ENCODE results near the gene TBC1D23. TPM values are rescaled to one million over a fixed set of nuclear protein-coding genes. Genes with fewer than 3 reads are reported as not detected.

Gene TBC1D23
- total and polyA plus RNA-seq, 9 of the 15 experiments (the other 6 are each of a cell fraction or from before 2014, with no cell fraction given), result 23.4 to 85.8 (median 43.7) TPM

- Histone ChIP-seq H3K36me3 (ENCODE audit: control insufficient read depth, insufficient read depth, low read length) (peaks cover 5% of the 10 kb centered on the region), H3K9ac (ENCODE audit: insufficient read depth in 1 of 2, low read depth in 2 of 2, low read length in 2 of 2) (no peak overlapping the region), H3K27ac (ENCODE audit: extremely low read depth, low read depth, low read length) (no peak overlapping the region), H4K20me1 (replicated peaks; ENCODE audit: control insufficient read depth, insufficient read depth, low read length) (peaks cover 46% of the 10 kb centered on the region), H3K4me1 (replicated peaks in 1 of 2; ENCODE audit: control insufficient read depth in 2 of 2, insufficient read depth in 2 of 2, low read length in 2 of 2) (peaks cover 0 to 23% of the 10 kb centered on the region in 2 experiments; a peak in 3 of 5 replicates), H3K4me3 (no peak overlapping the region), H2AFZ (ENCODE audit: low read depth, low read length) (no peak overlapping the region), H3K4me2 (ENCODE audit: insufficient read depth, low read length) (no peak overlapping the region), H3K79me2 (ENCODE audit: control insufficient read depth, insufficient read depth, low read length) (peaks cover 100% of the 10 kb centered on the region), H3K9me1 (ENCODE audit: control insufficient read depth, insufficient read depth, low read length) (no peaks in the 10 kb centered on the region), H3K9me3 (replicated peaks; ENCODE audit: control insufficient read depth, insufficient read depth, low read depth, low read length) (no peaks in the 10 kb centered on the region), H3K27me3 (ENCODE audit: control insufficient read depth in 2 of 2, insufficient read depth in 2 of 2, low read length in 2 of 2) (no peaks in the 10 kb centered on the region)
- WGBS (ENCODE audit: insufficient coverage, low coverage, missing lambda C conversion rate), result 90% methylated on average over 1 of the region's 1 CpG
- no TSS peak for BruUV-seq (replicated peaks)
- ChIA-PET POLR2A (no interaction called here), CTCF (ENCODE audit: low intra/inter-chr PET ratio) (no interaction called here)
- intact Hi-C loops (cut with micrococcal nuclease) (no loop called here), in situ Hi-C loops (cut with MboI) (no loop called here)
- DNase-seq (ENCODE audit: extremely low read depth in 1 of 4, low spot score in 3 of 4) (no peak), FAIRE-seq (no peak), ATAC-seq (no peak)
- no peak for TF ChIP-seq ZNF699 (CRISPR knock-in tag; IDR thresholded peaks at IDR 0.05; ENCODE audit: insufficient replicate concordance)
- no peak for TF ChIP-seq POLR2AphosphoS5 (IDR thresholded peaks at IDR 0.05; ENCODE audit: control insufficient read depth, insufficient read depth, low read depth, low read length)
- TF ChIP-seq CTCFL (IDR thresholded peaks at IDR 0.05; ENCODE audit: borderline replicate concordance, insufficient read depth, low read depth, low read length, poor library complexity, severe bottlenecking), result no peak
- no peak for TF ChIP-seq MAX (CRISPR knock-in tag; IDR thresholded peaks at IDR 0.05)
- TF ChIP-seq ZNF140 (CRISPR knock-in tag; IDR thresholded peaks at IDR 0.05), result no peak
- no peak for TF ChIP-seq HNRNPUL1 (IDR thresholded peaks at IDR 0.05; ENCODE audit: low read length)
- no peak for TF ChIP-seq SIRT6 (IDR thresholded peaks at IDR 0.05; ENCODE audit: low read depth, low read length)
- TF ChIP-seq ATF2 (CRISPR knock-in tag; IDR thresholded peaks at IDR 0.05), result no peak
- TF ChIP-seq MLLT1 (IDR thresholded peaks at IDR 0.05), result no peak
- no peak for TF ChIP-seq ZNF75A (CRISPR knock-in tag; IDR thresholded peaks at IDR 0.05)
- TF ChIP-seq HBP1 (CRISPR knock-in tag; IDR thresholded peaks at IDR 0.05), result no peak
- TF ChIP-seq RBM22 (IDR thresholded peaks at IDR 0.05; ENCODE audit: low read depth, low read length, poor library complexity, severe bottlenecking), result no peak
- no peak for TF ChIP-seq CREB5 (CRISPR knock-in tag; IDR thresholded peaks at IDR 0.05)
- TF ChIP-seq POLR2H (tag; IDR thresholded peaks at IDR 0.05; ENCODE audit: low read depth), result no peak
Measured at GRCh38 chr3:100266531-100266930, 5.7 kb downstream of the TBC1D23 start.

Measured in K562 (cell line).